Fibroblast of the aortic adventitia (primary cell): Measurements from ENCODE around the gene RPS14. TPM values are rescaled to one million over a fixed set of nuclear protein-coding genes. Genes with fewer than 3 reads are reported as not detected.
"Not testable (repeated sequence)": the region's sequence is repeated elsewhere in the genome, so short reads cannot be mapped to it uniquely, and the experiment has no call there.

Source experiments
- DNase-seq: peaks from one replicate; pipeline ENCODE4 v3.0.0-alpha.2; 2010; ENCODE audit warnings: low read depth
- H3K4me3 ChIP-seq: 2 replicates; pipeline ENCODE4 v1.5.1; 2011; ENCODE audit warnings: low read depth, mild to moderate bottlenecking, control low read depth, low read length, moderate library complexity
- CTCF ChIP-seq: IDR thresholded peaks from 2 replicates; pipeline ENCODE4 v1.5.1; 2011; ENCODE audit warnings: mild to moderate bottlenecking, low read length, control low read depth, inconsistent platforms; ENCODE audit not compliant: insufficient read depth
- total RNA-seq: library from RNA; depleted of rRNA; stranded (reverse); fragments of >200 nt; gene quantifications from 2 replicates; pipeline ENCODE4 v1.2.3, GENCODE V29; 2012; ENCODE audit warnings: low replicate concordance

RPS14 gene
- total RNA-seq, 1 donor, result 3,861 TPM

- no peak for DNase-seq
- no peak for TF ChIP-seq CTCF
- H3K4me3 ChIP-seq, result no peak overlapping the region
These were observed 7.6 kb upstream of the RPS14 start for GRCh38 chr5:150457121-150457520.

GRCh38 chr5:150454492-150455229 lies 5.1 kb upstream of the RPS14 start:
- no peak overlapping the region for H3K4me3 ChIP-seq
- no peak for TF ChIP-seq CTCF

GRCh38 chr5:150454027-150454426 lies 4.5 kb upstream of the RPS14 start:
- not testable (repeated sequence) for H3K4me3 ChIP-seq, DNase-seq

More at GRCh38 chr5:150454492-150455229, 5.1 kb upstream of the RPS14 start:
- no peak for DNase-seq

GRCh38 chr5:150452914-150453313 lies 3.4 kb upstream of the RPS14 start:
- no peak for TF ChIP-seq CTCF
- no peak overlapping the region for H3K4me3 ChIP-seq
- DNase-seq, result no peak

GRCh38 chr5:150451594-150451993 lies 2.1 kb upstream of the RPS14 start:
- no peak for DNase-seq
- H3K4me3 ChIP-seq, result no peak overlapping the region
- no peak for TF ChIP-seq CTCF

GRCh38 chr5:150448952-150449516 lies 505 bp downstream of the RPS14 start:
- H3K4me3 ChIP-seq, result peak overlapping the region; percentile 97
- TF ChIP-seq CTCF, result no peak
- peak; percentile 37 for DNase-seq

GRCh38 chr5:150448334-150448733 lies 1.2 kb downstream of the RPS14 start:
- DNase-seq, result no peak
- TF ChIP-seq CTCF, result no peak
- H3K4me3 ChIP-seq, result peak overlapping the region; percentile 97
